WTC11 (cell line): ENCODE results near the gene DOCK1. TPM values are rescaled to one million over a fixed set of nuclear protein-coding genes. Genes with fewer than 3 reads are reported as not detected.

Source experiments
- ATAC-seq: fragments of 200-7000 bp; cut with Tn5 transposase; 2 replicates; pipeline ENCODE4 v1.10.0; 2021; ENCODE audit warnings: mild to moderate bottlenecking, moderate library complexity
- CTCF ChIA-PET: fragments of 300-600 bp; sonication (Branson Sonifier 250); formaldehyde crosslinking; loops from one replicate; lab custom pipeline; 2021; ENCODE audit warnings: antibody characterized with exemption; lab: Charles Lee
- POLR2A ChIA-PET: fragments of 350-600 bp; sonication (Branson Sonifier 250); formaldehyde crosslinking; loops from one replicate; lab custom pipeline; 2021; ENCODE audit warnings: antibody characterized with exemption; lab: Charles Lee
- DNase-seq: peaks from one replicate; pipeline ENCODE4 v3.0.0; 2021; ENCODE audit warnings: low spot score
- H3K27ac Mint-ChIP-seq: 2 replicates; pipeline ENCODE4 v1.8.0; 2021; ENCODE audit warnings: mixed read lengths
- H3K27me3 Mint-ChIP-seq: 2 replicates; pipeline ENCODE4 v1.8.0; 2021; ENCODE audit warnings: low read depth, mild to moderate bottlenecking, moderate library complexity, mixed read lengths
- H3K36me3 Mint-ChIP-seq: 2 replicates; pipeline ENCODE4 v1.8.0; 2021; ENCODE audit warnings: mixed read lengths
- H3K4me1 Mint-ChIP-seq: 2 replicates; pipeline ENCODE4 v1.8.0; 2022; ENCODE audit warnings: mixed read lengths
- H3K4me3 Mint-ChIP-seq: 2 replicates; pipeline ENCODE4 v1.8.0; 2021; ENCODE audit warnings: mild to moderate bottlenecking, moderate library complexity, mixed read lengths
- H3K9me3 Mint-ChIP-seq: 2 replicates; pipeline ENCODE4 v1.8.0; 2021; ENCODE audit warnings: mixed read lengths
- ATF3 ChIP-seq: sonication (generic); formaldehyde crosslinking; conservative IDR thresholded peaks from 2 replicates; pipeline ENCODE4 v1.8.1; 2022; ENCODE audit warnings: mild to moderate bottlenecking, missing genetic modification reagents
- ERG ChIP-seq: fragments of 250-450 bp; sonication (Bioruptor Pico); IDR thresholded peaks from 2 replicates; pipeline ENCODE4 v1.8.0; 2021; ENCODE audit warnings: mild to moderate bottlenecking
- ESRRA ChIP-seq: sonication (generic); formaldehyde crosslinking; IDR thresholded peaks from 2 replicates; pipeline ENCODE4 v1.8.1; 2022; ENCODE audit warnings: mild to moderate bottlenecking, missing genetic modification reagents, borderline replicate concordance
- ETV6 ChIP-seq: sonication (generic); formaldehyde crosslinking; IDR thresholded peaks from 2 replicates; pipeline ENCODE4 v1.8.1; 2022; ENCODE audit warnings: mild to moderate bottlenecking, missing genetic modification reagents
- FOXP1 ChIP-seq: sonication (generic); formaldehyde crosslinking; IDR thresholded peaks from 2 replicates; pipeline ENCODE4 v1.8.0; 2022; ENCODE audit warnings: missing genetic modification reagents, mild to moderate bottlenecking, moderate library complexity, borderline replicate concordance
- GABPB1 ChIP-seq: sonication (generic); formaldehyde crosslinking; IDR thresholded peaks from 2 replicates; pipeline ENCODE4 v1.8.1; 2023; ENCODE audit warnings: mild to moderate bottlenecking, missing genetic modification reagents
- HMGA2 ChIP-seq: fragments of 250-450 bp; sonication (Bioruptor Pico); IDR thresholded peaks from 2 replicates; pipeline ENCODE4 v1.4.0; 2021; ENCODE audit warnings: mild to moderate bottlenecking, moderate library complexity
- MLX ChIP-seq: sonication (generic); formaldehyde crosslinking; IDR thresholded peaks from 2 replicates; pipeline ENCODE4 v1.8.1; 2023; ENCODE audit warnings: mild to moderate bottlenecking, missing genetic modification reagents, moderate library complexity
- NR3C1 ChIP-seq: sonication (generic); formaldehyde crosslinking; conservative IDR thresholded peaks from 2 replicates; pipeline ENCODE4 v1.8.1; 2023; ENCODE audit warnings: low read depth, mild to moderate bottlenecking, missing genetic modification reagents
- TEAD4 ChIP-seq: sonication (generic); formaldehyde crosslinking; IDR thresholded peaks from 2 replicates; pipeline ENCODE4 v1.8.0; 2022; ENCODE audit warnings: mild to moderate bottlenecking, missing genetic modification reagents
- TP53 ChIP-seq: sonication (generic); formaldehyde crosslinking; IDR thresholded peaks from 2 replicates; pipeline ENCODE4 v1.8.1; 2023; ENCODE audit warnings: mild to moderate bottlenecking, missing genetic modification reagents
- ZNF121 ChIP-seq: sonication (generic); formaldehyde crosslinking; IDR thresholded peaks from 2 replicates; pipeline ENCODE4 v1.8.0; 2023; ENCODE audit warnings: missing genetic modification reagents
- ZNF138 ChIP-seq: sonication (generic); formaldehyde crosslinking; conservative IDR thresholded peaks from 2 replicates; pipeline ENCODE4 v1.8.1; 2022; ENCODE audit warnings: mild to moderate bottlenecking, moderate library complexity, missing genetic modification reagents
- total RNA-seq: library from RNA; stranded (reverse); gene quantifications from 3 replicates; pipeline ENCODE4 v1.2.3, GENCODE V29; 2021
- TF ChIP-seq, protein P1 (sequence below): sonication (generic); formaldehyde crosslinking; IDR thresholded peaks from 2 replicates; pipeline ENCODE4 v1.8.1; 2023; ENCODE audit warnings: mild to moderate bottlenecking, missing genetic modification reagents, borderline replicate concordance
- TF ChIP-seq, protein P2 (sequence below): fragments of 250-450 bp; sonication (Bioruptor Pico); IDR thresholded peaks from 2 replicates; pipeline ENCODE4 v1.9.0; 2021; ENCODE audit warnings: mild to moderate bottlenecking, borderline replicate concordance
- TF ChIP-seq, protein P3 (sequence below): fragments of 250-450 bp; sonication (Bioruptor Pico); IDR thresholded peaks from 2 replicates; pipeline ENCODE4 v1.9.0; 2021; ENCODE audit warnings: mild to moderate bottlenecking
- TF ChIP-seq, protein P4 (sequence below): sonication (generic); formaldehyde crosslinking; IDR thresholded peaks from 2 replicates; pipeline ENCODE4 v1.8.1; 2023; ENCODE audit warnings: mild to moderate bottlenecking, missing genetic modification reagents, moderate library complexity
- TF ChIP-seq, protein P5 (sequence below): fragments of 250-450 bp; sonication (Bioruptor Pico); IDR thresholded peaks from 2 replicates; pipeline ENCODE4 v1.9.0; 2021; ENCODE audit warnings: mild to moderate bottlenecking

Gene DOCK1
- total RNA-seq, 1 experiment from 2014 or later, result 52.1 TPM

- TF ChIP-seq ERG, result no peak
- TF ChIP-seq, protein P1, sequence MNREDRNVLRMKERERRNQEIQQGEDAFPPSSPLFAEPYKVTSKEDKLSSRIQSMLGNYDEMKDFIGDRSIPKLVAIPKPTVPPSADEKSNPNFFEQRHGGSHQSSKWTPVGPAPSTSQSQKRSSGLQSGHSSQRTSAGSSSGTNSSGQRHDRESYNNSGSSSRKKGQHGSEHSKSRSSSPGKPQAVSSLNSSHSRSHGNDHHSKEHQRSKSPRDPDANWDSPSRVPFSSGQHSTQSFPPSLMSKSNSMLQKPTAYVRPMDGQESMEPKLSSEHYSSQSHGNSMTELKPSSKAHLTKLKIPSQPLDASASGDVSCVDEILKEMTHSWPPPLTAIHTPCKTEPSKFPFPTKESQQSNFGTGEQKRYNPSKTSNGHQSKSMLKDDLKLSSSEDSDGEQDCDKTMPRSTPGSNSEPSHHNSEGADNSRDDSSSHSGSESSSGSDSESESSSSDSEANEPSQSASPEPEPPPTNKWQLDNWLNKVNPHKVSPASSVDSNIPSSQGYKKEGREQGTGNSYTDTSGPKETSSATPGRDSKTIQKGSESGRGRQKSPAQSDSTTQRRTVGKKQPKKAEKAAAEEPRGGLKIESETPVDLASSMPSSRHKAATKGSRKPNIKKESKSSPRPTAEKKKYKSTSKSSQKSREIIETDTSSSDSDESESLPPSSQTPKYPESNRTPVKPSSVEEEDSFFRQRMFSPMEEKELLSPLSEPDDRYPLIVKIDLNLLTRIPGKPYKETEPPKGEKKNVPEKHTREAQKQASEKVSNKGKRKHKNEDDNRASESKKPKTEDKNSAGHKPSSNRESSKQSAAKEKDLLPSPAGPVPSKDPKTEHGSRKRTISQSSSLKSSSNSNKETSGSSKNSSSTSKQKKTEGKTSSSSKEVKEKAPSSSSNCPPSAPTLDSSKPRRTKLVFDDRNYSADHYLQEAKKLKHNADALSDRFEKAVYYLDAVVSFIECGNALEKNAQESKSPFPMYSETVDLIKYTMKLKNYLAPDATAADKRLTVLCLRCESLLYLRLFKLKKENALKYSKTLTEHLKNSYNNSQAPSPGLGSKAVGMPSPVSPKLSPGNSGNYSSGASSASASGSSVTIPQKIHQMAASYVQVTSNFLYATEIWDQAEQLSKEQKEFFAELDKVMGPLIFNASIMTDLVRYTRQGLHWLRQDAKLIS (CRISPR knock-in tag), result no peak
- TF ChIP-seq HMGA2 (CRISPR knock-in tag), result no peak
- TF ChIP-seq ETV6, result no peak
- no peak for TF ChIP-seq ZNF138 (CRISPR knock-in tag)
- no peak for TF ChIP-seq GABPB1 (CRISPR knock-in tag)
Measured at GRCh38 chr10:127132451-127132850, 227.2 kb downstream of the DOCK1 start (continued).

GRCh38 chr10:127133225-127133624 is 228.0 kb downstream of the DOCK1 start:
- no peaks in the 10 kb centered on the region for H3K27me3 Mint-ChIP-seq
- ChIA-PET CTCF (no interaction called here), POLR2A (no interaction called here)
- DNase-seq, result no peak
- no peak overlapping the region for H3K27ac Mint-ChIP-seq
- ATAC-seq, result no peak
- peaks cover 4% of the 10 kb centered on the region; the same call in 1 of the 2 replicates for H3K9me3 Mint-ChIP-seq
- peaks cover 12% of the 10 kb centered on the region for H3K36me3 Mint-ChIP-seq
- H3K4me3 Mint-ChIP-seq, result no peak overlapping the region
- no peaks in the 10 kb centered on the region for H3K4me1 Mint-ChIP-seq
- TF ChIP-seq, protein P2, sequence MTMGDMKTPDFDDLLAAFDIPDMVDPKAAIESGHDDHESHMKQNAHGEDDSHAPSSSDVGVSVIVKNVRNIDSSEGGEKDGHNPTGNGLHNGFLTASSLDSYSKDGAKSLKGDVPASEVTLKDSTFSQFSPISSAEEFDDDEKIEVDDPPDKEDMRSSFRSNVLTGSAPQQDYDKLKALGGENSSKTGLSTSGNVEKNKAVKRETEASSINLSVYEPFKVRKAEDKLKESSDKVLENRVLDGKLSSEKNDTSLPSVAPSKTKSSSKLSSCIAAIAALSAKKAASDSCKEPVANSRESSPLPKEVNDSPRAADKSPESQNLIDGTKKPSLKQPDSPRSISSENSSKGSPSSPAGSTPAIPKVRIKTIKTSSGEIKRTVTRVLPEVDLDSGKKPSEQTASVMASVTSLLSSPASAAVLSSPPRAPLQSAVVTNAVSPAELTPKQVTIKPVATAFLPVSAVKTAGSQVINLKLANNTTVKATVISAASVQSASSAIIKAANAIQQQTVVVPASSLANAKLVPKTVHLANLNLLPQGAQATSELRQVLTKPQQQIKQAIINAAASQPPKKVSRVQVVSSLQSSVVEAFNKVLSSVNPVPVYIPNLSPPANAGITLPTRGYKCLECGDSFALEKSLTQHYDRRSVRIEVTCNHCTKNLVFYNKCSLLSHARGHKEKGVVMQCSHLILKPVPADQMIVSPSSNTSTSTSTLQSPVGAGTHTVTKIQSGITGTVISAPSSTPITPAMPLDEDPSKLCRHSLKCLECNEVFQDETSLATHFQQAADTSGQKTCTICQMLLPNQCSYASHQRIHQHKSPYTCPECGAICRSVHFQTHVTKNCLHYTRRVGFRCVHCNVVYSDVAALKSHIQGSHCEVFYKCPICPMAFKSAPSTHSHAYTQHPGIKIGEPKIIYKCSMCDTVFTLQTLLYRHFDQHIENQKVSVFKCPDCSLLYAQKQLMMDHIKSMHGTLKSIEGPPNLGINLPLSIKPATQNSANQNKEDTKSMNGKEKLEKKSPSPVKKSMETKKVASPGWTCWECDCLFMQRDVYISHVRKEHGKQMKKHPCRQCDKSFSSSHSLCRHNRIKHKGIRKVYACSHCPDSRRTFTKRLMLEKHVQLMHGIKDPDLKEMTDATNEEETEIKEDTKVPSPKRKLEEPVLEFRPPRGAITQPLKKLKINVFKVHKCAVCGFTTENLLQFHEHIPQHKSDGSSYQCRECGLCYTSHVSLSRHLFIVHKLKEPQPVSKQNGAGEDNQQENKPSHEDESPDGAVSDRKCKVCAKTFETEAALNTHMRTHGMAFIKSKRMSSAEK (CRISPR knock-in tag), result no peak
- TF ChIP-seq TP53 (CRISPR knock-in tag), result no peak
- TF ChIP-seq ETV6, result no peak
- TF ChIP-seq, protein P3, sequence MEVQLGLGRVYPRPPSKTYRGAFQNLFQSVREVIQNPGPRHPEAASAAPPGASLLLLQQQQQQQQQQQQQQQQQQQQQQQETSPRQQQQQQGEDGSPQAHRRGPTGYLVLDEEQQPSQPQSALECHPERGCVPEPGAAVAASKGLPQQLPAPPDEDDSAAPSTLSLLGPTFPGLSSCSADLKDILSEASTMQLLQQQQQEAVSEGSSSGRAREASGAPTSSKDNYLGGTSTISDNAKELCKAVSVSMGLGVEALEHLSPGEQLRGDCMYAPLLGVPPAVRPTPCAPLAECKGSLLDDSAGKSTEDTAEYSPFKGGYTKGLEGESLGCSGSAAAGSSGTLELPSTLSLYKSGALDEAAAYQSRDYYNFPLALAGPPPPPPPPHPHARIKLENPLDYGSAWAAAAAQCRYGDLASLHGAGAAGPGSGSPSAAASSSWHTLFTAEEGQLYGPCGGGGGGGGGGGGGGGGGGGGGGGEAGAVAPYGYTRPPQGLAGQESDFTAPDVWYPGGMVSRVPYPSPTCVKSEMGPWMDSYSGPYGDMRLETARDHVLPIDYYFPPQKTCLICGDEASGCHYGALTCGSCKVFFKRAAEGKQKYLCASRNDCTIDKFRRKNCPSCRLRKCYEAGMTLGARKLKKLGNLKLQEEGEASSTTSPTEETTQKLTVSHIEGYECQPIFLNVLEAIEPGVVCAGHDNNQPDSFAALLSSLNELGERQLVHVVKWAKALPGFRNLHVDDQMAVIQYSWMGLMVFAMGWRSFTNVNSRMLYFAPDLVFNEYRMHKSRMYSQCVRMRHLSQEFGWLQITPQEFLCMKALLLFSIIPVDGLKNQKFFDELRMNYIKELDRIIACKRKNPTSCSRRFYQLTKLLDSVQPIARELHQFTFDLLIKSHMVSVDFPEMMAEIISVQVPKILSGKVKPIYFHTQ (CRISPR knock-in tag), result no peak
- TF ChIP-seq FOXP1, result no peak
- TF ChIP-seq, protein P4, sequence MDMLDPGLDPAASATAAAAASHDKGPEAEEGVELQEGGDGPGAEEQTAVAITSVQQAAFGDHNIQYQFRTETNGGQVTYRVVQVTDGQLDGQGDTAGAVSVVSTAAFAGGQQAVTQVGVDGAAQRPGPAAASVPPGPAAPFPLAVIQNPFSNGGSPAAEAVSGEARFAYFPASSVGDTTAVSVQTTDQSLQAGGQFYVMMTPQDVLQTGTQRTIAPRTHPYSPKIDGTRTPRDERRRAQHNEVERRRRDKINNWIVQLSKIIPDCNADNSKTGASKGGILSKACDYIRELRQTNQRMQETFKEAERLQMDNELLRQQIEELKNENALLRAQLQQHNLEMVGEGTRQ (CRISPR knock-in tag), result no peak
- no peak for TF ChIP-seq ZNF121
- TF ChIP-seq NR3C1 (CRISPR knock-in tag), result no peak
- TF ChIP-seq ESRRA (CRISPR knock-in tag), result no peak
- TF ChIP-seq, protein P5, sequence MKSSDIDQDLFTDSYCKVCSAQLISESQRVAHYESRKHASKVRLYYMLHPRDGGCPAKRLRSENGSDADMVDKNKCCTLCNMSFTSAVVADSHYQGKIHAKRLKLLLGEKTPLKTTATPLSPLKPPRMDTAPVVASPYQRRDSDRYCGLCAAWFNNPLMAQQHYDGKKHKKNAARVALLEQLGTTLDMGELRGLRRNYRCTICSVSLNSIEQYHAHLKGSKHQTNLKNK (CRISPR knock-in tag), result no peak
- TF ChIP-seq TEAD4 (CRISPR knock-in tag), result no peak
- TF ChIP-seq ATF3 (CRISPR knock-in tag), result no peak
- TF ChIP-seq MLX (CRISPR knock-in tag), result no peak
- TF ChIP-seq ERG, result no peak
